Epidermal melanocyte (primary cell): ENCODE results near the gene CACNA1C.
A peak's percentile ranks its signal among the peaks of the same experiment; 100 is the strongest.

Experiments used
- DNase-seq: peaks from one replicate; pipeline ENCODE4 v3.0.0; 2011; ENCODE audit warnings: low spot score; ENCODE audit not compliant: insufficient read length

CACNA1C gene

GRCh38 chr12:2292560-2292959 lies 239.8 kb downstream of the CACNA1C start:
- no peak for DNase-seq

- no peak for DNase-seq
Observed at GRCh38 chr12:2294651-2295475, 242.1 kb downstream of the CACNA1C start.

DNA sequence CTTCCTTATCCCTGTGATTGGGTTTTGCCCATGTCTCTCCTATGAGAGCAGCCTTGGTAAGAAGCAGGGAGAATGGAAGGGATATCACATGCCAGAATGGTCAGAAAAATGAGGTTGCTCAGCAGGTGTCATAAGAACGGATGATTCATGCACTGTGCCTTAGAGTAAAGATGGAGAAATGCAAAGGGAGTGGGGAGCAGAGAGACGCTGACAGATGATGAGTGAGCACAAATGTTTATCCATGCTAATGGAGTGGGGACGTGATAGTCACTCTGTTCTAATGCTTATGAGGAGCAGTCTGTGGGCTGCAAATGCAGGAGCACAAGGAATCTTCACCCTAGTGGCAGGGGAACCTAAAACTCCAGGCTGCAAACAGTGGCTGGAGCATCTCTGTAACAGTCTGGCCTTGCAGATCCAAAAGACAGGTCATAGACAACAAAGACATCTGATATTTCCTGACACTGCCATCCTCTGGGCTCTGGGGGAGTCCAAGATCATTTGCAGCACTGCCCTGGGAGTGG lies 243.2 kb downstream of the CACNA1C start:
- DNase-seq: no peak

DNA sequence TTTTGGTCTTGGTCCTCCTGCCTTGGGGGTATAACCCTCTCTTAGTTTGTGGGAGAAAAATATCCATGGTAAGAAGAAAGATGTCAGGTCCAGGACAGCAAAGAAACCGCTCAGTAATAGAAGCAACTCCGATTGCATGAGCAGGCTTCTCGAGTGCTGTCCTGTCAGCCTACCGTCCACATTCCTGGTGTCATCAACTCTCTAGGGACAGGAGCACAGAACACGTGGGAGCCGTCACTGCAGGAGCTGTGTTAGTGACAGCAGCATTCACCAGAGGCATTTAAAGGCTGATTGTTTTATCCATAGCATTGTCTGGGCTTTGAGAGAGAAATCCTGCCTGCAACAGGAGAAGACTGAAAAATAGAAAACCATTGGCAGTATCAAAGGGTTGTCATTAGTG lies 244.2 kb downstream of the CACNA1C start:
- no peak for DNase-seq

GRCh38 chr12:2297658-2298057 lies 244.9 kb downstream of the CACNA1C start:
- DNase-seq: no peak

- no peak for DNase-seq
Observed at GRCh38 chr12:2298556-2299200, 245.9 kb downstream of the CACNA1C start.

DNA sequence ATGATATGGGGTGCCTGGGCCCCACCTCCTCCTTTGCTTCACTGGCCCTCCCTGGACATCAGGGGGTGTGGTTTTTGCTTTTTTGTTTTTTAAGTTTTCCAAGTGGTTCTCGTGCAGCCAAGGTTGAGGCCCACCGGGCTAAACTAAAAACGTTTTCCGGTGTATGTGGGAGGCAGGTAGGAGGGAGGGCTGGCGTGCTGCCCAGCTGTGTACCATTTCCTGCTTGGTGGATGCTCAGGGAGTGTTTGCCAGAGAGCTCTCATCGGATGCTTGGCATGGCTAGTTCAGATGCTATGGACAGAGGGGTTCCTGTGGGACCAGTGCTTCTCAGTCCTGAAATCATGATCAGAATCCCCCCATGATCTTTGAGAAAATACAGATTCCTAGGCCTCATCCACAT lies 246.4 kb downstream of the CACNA1C start:
- no peak for DNase-seq

- DNase-seq: no peak
Observed at GRCh38 chr12:2300168-2300567, 247.4 kb downstream of the CACNA1C start.

GRCh38 chr12:2300886-2301285 lies 248.1 kb downstream of the CACNA1C start:
- DNase-seq: no peak

DNA sequence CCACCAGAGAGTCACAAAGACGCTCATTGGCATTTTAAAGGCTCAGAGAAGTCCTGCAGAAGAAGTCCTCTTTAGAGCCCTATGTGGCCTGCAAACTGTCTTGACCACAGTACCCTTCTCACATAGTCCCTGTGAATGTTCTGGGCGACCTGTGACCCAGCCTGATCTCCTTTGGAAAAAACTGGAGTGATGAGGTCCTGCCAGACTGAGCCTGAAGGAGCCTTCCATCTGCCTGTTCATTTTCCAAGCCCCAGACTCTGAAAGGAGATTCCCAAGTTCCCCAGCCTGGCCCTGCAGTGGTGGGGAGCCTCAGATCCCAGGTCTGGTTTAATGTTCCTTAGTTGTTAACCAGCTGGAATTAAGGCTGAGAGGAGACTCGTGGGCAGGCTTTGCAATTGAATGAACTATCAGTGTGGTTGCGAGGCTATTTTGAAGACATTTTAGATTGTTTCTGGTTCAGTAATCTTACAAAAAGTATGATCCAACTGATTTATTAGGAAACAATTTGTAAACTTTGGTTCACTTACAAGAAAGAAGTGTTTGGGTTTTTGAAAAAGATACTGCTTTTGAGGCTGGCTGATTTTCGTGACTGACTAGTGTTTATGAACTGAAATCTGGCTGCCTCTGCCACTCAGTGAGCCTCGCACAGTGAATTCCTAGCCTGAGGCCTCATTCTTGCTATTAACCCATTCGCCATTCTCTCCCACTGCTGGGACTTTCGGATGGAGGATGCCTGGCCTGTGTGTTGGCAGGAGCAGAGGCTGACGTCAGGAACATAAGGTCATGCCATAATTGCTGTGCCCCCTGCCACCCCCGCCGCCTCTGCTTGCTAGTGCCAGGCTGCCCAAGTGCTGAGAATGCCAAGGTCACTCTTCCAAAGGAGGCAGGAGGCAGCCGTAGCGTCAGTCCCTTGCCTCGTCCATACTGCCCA lies 249.0 kb downstream of the CACNA1C start:
- DNase-seq: peak; percentile 70

DNA sequence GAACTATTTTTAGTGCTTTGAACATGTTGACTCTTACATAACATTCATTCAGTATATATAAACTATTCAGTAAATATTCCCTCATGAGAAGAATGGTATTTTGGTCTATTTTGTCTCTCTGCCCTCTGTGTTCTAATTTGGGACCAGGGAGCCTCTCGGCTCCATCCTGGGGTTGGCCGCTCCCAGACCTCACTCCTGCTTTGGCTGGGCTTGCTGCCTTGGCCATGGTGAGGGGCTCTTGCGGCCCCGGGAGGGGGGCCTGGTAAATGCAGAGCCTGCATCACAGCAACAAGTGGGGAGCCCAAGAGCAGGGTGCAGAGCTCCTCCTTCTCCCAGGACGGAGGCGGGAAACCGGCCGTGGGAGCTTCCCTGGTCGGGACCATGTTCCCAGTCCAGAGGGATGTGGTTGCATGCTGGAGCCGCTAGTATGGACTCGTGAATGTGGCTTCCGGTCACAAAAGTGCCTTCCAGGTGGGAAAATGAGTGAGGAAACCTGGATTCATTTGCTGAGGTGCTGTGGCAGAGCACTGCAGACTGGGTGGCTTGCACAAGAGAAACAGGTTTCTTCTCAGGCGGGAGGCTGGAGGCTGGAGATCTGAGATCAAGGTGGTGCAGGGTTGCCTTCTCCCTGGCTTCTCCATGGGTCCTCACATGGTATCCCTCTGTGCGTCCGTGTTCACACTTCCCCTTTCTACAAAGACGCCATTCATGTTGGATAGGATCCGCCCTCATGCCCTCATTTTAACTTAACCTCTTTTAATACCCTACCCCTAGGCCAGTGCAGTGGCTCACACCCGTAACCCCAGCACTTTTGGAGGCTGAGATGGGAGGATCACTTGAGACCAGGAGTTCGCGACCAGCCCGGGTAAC lies 250.2 kb downstream of the CACNA1C start:
- no peak for DNase-seq

- no peak for DNase-seq
Observed at GRCh38 chr12:2304223-2304622, 251.4 kb downstream of the CACNA1C start.

DNA sequence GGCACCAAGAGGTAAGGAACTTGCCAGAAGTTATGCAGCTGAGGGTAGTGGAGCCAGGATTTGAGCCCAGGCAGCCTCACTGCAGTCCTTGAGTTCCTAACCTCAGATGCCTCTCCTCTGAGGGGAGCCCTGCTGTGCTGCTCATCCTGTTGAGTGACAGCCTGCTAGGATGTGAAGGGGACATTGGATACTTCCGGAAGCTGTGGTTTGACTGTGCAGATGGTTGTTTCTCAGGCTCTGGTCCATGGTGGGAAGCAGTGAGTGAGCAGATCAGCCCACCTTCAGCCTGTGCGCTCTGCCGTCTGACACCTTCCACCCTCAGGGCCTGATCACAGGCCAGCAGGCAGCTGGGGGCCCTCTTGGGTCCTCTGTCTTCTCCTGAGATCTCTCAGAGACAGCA lies 253.2 kb downstream of the CACNA1C start:
- no peak for DNase-seq

DNA sequence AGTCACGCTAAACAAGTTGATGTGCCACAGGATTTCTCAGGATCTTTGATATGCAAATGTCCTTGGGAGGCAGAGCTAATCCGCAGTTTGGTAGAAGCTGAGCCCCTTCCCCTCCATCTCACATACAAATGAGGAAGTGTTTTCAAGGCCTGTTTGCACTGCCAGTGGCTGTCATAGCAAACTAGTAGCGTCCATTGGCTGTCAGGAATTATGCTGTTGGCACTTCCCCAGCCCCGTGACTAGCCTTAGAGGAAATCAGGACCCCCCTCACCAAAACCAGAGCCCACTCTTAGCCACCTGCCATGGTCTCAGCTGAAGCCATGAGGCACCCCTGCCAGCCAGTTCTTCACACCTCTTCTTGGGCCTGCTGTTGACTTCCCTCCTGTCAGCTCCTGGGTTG lies 253.9 kb downstream of the CACNA1C start:
- DNase-seq: no peak

- no peak for DNase-seq
Observed at GRCh38 chr12:2307550-2307949, 254.8 kb downstream of the CACNA1C start.

DNA sequence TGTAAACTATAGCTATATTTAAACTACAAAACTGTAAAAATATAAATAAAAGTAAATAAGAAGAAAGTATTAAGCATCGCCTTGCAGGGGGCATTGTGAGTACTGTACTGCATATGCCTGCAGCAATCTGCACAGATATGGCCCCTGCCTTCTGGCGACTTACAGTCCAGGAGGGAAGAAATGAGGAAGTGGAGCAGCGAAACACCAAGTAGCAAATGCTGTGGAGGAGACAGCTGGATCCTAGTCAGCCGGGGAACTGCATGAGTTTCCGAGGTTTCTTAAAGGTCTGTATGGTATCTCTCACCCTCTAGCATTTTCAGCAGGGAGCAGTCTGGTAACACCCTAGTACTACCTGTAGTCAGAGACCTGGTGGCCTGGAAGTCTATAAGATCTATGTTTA lies 256.9 kb downstream of the CACNA1C start:
- no peak for DNase-seq

DNA sequence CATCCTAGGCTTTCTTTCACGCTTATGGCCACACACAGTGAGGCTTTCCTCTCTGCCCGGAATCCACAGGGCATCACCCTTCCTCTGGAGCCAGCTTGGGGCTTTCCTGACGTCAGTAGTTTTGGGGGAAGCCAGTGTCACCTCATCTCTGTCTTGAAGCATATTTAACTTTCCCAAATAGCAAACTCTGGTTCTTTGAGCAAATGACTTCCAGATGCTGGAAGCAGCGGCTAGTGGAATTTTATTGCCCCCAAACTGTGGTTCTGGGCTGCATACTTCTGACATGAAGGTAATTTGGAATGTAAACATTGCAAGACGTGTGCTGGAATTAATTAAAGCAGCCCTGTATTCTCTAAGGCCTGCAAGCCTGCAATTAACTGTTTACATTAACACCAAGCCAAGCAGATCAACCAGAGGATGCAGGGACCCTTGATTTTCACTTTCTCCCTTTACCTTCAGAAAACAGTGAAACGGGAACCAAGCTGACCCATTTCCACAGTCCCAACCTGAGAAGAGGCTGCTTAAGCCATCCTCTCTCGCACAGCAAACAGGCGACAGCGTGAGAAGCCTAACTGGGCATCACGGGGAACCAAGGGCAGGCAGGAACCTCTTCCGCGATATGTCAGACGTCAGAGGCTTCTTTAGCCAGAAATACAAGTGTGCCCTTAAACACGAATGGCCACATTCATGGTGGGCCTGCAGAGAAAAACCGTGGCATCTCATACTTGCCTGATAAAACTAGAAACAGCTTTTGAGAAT lies 258.4 kb downstream of the CACNA1C start:
- no peak for DNase-seq

DNA sequence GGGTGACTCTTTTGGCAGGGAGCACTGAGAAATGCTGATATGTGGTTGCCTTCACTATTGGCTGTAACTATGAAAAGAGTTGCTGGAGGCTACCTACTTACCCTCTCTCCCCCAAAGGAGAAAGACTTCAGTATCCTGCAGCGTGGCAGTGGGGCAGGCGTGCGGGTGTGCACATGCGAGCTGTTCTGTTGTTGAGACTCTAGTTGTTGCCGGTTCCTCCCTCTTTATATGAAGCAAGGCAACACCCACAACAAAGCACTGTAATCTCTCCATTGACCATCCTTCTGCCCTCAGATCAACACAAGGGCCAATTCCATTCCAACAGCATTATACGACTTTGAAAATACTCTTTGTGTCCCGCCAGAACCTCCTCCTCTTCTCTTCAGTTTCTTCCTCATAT lies 259.4 kb downstream of the CACNA1C start:
- DNase-seq: no peak

GRCh38 chr12:2312770-2313169 lies 260.0 kb downstream of the CACNA1C start:
- no peak for DNase-seq

GRCh38 chr12:2314492-2314891 lies 261.7 kb downstream of the CACNA1C start:
- DNase-seq: no peak
